Liver (tissue), 3 donors: ENCODE measurements around the gene TRIO.

ENCODE experiments used
- CTCF ChIP-seq: fragments of 150-350 bp; IDR thresholded peaks from 2 replicates; pipeline ENCODE4 v1.5.1; 2017; ENCODE audit warnings: improper control_type of control experiment, low read depth, low read length; ENCODE audit not compliant: missing input control
- MAX ChIP-seq: IDR thresholded peaks from 2 replicates; pipeline ENCODE4 v1.6.1; 2016; ENCODE audit warnings: antibody characterized with exemption
- SP1 ChIP-seq: IDR thresholded peaks from 2 replicates; pipeline ENCODE4 v1.6.1; 2018; ENCODE audit warnings: antibody characterized with exemption, mild to moderate bottlenecking
- donor health status: healthy.
- donor health status: healthy.

GRCh38 chr5:14197056-14197455 is 53.9 kb downstream of the TRIO start:
- TF ChIP-seq CTCF: no peak
- TF ChIP-seq MAX: no peak
- no peak for TF ChIP-seq SP1
